Measurements from ENCODE around the gene MZF1. TPM values are rescaled to one million over a fixed set of nuclear protein-coding genes. Genes with fewer than 3 reads are reported as not detected.

MZF1 gene
- total RNA-seq, 1 donor from 2014 or later = 77.1 TPM

DNA sequence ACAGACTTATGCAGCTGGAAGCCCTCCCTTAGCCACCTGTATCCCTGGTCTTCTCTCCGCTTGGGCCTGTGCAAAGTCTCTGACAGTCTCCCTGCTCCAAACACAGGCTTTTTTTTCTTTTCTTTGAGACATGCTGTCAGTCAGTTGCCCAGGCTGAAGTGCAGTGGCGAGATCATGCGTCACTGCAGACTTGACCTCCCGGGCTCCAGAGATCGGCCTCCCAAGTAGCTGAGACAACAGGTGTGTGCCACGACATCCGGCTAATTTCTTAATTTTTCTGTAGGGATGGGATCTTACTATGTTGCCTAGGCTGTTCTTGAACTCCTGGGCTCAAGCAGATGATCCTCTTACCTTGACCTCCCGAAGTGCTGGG, 1.6 kb downstream of the MZF1 start:
- Histone ChIP-seq H3K4me1 (peaks cover 4 to 16% of the 10 kb centered on the region in 2 donors), H3K4me3 (no peak overlapping the region), H3K36me3 (peaks cover 3% of the 10 kb centered on the region in 2 donors), H3K27ac (no peak overlapping the region), H3K27me3 (no peaks in the 10 kb centered on the region), H3K9me3 (no peaks in the 10 kb centered on the region)
- DNase-seq (ENCODE audit: low spot score in 2 of 2) = no peak
- intact Hi-C loops (cut with DNase I) = no loop called here
- no peak for TF ChIP-seq CTCF (IDR thresholded peaks at IDR 0.05)

DNA sequence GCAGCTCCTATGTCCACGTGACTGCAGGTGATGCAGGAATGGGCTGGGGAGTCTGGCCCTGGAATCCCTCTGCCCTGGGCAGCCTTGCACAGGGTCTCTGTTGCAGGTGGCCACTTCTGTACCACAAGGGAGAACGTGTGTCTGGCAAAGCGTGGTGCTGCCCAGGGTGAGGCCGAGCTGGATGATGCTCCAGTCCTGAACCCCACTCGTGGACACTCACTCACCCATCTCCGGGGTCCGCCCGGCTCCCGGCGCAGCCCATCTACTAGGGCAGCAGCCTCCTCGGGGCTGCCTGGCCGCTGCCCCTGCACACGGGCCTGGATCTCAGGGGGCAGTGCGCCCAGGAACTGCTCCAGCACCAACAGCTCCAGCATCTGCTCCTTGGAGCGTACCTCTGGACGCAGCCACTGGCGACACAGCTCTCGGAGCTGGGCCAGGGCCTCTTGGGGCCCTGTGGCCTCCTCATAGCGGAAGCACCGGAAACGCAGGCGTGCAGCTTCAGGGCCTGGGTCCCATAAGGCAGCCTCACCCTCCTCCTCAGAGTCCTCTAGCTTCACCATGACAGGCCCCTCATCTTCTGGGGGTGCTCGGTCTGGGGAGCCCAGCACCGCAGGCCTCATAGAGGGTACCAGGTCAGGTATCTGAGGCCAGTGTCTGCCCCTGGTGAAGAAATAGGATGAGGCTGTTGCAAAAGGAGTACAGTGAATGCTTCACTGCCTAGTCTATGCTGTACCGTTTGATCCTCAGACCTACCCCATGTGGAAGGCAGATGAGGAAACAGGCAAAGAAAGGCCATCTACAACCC, 2.2 kb downstream of the MZF1 start:
- Histone ChIP-seq H3K36me3 (peaks cover 3% of the 10 kb centered on the region in 2 donors), H3K9me3 (no peaks in the 10 kb centered on the region), H3K27ac (no peak overlapping the region), H3K4me1 (peaks cover 4 to 15% of the 10 kb centered on the region in 2 donors), H3K4me3 (no peak overlapping the region), H3K27me3 (no peaks in the 10 kb centered on the region)
- intact Hi-C loops (cut with DNase I) = no loop called here
- DNase-seq (ENCODE audit: low spot score in 2 of 2) = no peak
- TF ChIP-seq CTCF (IDR thresholded peaks at IDR 0.05) = no peak

GRCh38 chr19:58569943-58570670, 3.0 kb downstream of the MZF1 start:
- Histone ChIP-seq H3K27me3 (no peaks in the 10 kb centered on the region), H3K27ac (no peak overlapping the region), H3K36me3 (peaks cover 3% of the 10 kb centered on the region in 2 donors), H3K9me3 (no peaks in the 10 kb centered on the region), H3K4me3 (no peak overlapping the region), H3K4me1 (peaks cover 4 to 15% of the 10 kb centered on the region in 2 donors)
- intact Hi-C loops (cut with DNase I) = no loop called here
- TF ChIP-seq CTCF (IDR thresholded peaks at IDR 0.05) = no peak
- DNase-seq (ENCODE audit: low spot score in 2 of 2) = no peak

DNA sequence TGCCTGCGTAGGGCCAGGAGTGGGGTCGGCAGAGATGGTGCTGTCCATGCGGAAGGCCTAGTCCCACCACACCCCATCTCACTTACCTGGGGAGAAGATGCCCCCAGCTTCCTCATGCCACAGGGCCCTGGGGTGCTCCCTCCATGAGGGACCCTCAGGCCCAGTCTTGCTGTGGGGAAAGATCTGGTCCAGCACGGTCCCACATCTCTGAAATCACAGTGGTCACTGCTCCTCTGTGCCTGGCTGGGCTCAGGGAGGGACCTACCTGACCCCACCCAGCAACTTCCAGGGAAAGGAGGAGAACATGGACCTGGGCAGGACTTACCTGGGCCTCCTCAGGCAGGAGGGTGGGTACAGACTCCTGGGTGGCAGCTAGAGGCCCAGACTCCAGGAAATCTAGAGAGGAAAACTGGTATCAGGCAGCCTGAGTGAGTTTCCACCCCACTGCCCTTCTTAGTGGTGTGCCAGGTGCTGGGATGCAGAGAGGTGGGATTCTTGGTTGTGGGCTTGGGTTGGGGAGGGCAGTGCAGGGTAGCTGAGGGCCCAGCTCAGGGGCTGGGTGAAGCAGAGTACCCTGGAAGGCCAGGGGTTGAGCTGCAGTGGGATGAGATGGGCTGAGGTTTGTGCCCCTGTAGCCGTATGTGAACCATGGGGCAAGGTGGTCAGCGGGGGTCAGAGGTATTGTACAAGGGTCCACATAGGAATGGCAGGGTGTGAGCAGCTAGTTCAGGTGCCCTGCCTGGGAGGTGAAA, 3.8 kb downstream of the MZF1 start:
- H3K27me3 ChIP-seq = no peaks in the 10 kb centered on the region
- no peaks in the 10 kb centered on the region for H3K9me3 ChIP-seq
- intact Hi-C loops (cut with DNase I) = no loop called here
- no peak overlapping the region for H3K4me3 ChIP-seq
- peaks cover 4 to 12% of the 10 kb centered on the region in 2 donors for H3K4me1 ChIP-seq
- H3K36me3 ChIP-seq = peaks cover 3% of the 10 kb centered on the region in 2 donors
- no peak for TF ChIP-seq CTCF (IDR thresholded peaks at IDR 0.05)
- DNase-seq (ENCODE audit: low spot score in 2 of 2) = no peak
- no peak overlapping the region for H3K27ac ChIP-seq

GRCh38 chr19:58568453-58569130, 4.5 kb downstream of the MZF1 start:
- no peaks in the 10 kb centered on the region for H3K27me3 ChIP-seq
- no peak for DNase-seq (ENCODE audit: low spot score in 2 of 2)
- H3K36me3 ChIP-seq = peaks cover 3% of the 10 kb centered on the region in 2 donors
- intact Hi-C loops (cut with DNase I) = no loop called here
- no peak overlapping the region for H3K27ac ChIP-seq
- peaks cover 4 to 5% of the 10 kb centered on the region in 2 donors for H3K4me1 ChIP-seq
- no peaks in the 10 kb centered on the region for H3K9me3 ChIP-seq
- no peak overlapping the region for H3K4me3 ChIP-seq
- TF ChIP-seq CTCF (IDR thresholded peaks at IDR 0.05) = no peak
